Endothelial cell of umbilical vein (primary cell): ENCODE measurements around the gene TNIP3. TPM values are rescaled to one million over a fixed set of nuclear protein-coding genes. Genes with fewer than 3 reads are reported as not detected.

Experiments used
- BruUV-seq: library from RNA; stranded (reverse); fragments of 400-500 nt; replicated peaks from 2 replicates; lab custom pipeline; 2021; lab: Mats Ljungman, UMichigan
- CTCF ChIA-PET: fragments of 300-600, 350-600 bp; sonication (Branson Sonifier 250); formaldehyde crosslinking; loops from one replicate; lab custom pipeline; 2021; ENCODE audit warnings: antibody characterized with exemption, inconsistent platforms; lab: Charles Lee
- POLR2A ChIA-PET: fragments of 300-600, 350-600 bp; sonication (Branson Sonifier 250); formaldehyde crosslinking; loops from one replicate; lab custom pipeline; 2021; ENCODE audit warnings: antibody characterized with exemption, inconsistent platforms; lab: Charles Lee
- DNase-seq: peaks from one replicate; pipeline ENCODE4 v3.0.0-alpha.2; 2011; ENCODE audit warnings: low read depth, low spot score
- FAIRE-seq: peaks from 2 replicates; lab custom pipeline; 2011; peaks lifted over from hg19 to GRCh38; lab: Jason Lieb, UNC
- H2AFZ ChIP-seq: 2 replicates; pipeline ENCODE4 v1.6.0; 2012; ENCODE audit warnings: low read depth, low read length, control low read depth, inconsistent platforms
- H3K27ac ChIP-seq: 2 replicates; pipeline ENCODE4 v1.5.1; 2011; ENCODE audit warnings: low read depth, mild to moderate bottlenecking, control low read depth, low read length, moderate library complexity; ENCODE audit not compliant: insufficient read depth
- H3K27me3 ChIP-seq, 2 experiments: 2 replicates each; pipeline versions ENCODE4 v1.6.0 to v1.6.1; 2011; ENCODE audit warnings: low read length in 2 of 2, mixed read lengths in 1 of 2; ENCODE audit not compliant: control insufficient read depth in 2 of 2, insufficient read depth in 2 of 2
- H3K36me3 ChIP-seq, 2 experiments: 2 replicates in 1 of 2; 3 replicates in 1 of 2; pipeline ENCODE4 v1.5.1; 2011; ENCODE audit warnings: low read length in 2 of 2, mild to moderate bottlenecking in 1 of 2, moderate library complexity in 1 of 2; ENCODE audit not compliant: control insufficient read depth in 2 of 2, insufficient read depth in 2 of 2; ENCODE audit errors: extremely low read depth in 1 of 2
- H3K4me1 ChIP-seq: 3 replicates; pipeline ENCODE4 v1.5.1; 2011; ENCODE audit warnings: mild to moderate bottlenecking, low read length; ENCODE audit not compliant: control insufficient read depth, insufficient read depth; ENCODE audit errors: extremely low read depth
- H3K4me2 ChIP-seq: 2 replicates; pipeline ENCODE4 v1.6.1; 2011; ENCODE audit warnings: low read length, control low read depth, mixed read lengths; ENCODE audit not compliant: insufficient read depth
- H3K4me3 ChIP-seq, 3 experiments: fragments of 200-600 bp in 1 of 3; sonication (generic), shearing (Covaris generic) in 1 of 3; replicated peaks in 1 of 3; 2 replicates each; pipeline ENCODE4 v1.5.1; 2011 to 2016; ENCODE audit warnings: control low read depth in 3 of 3, low read length in 3 of 3, mild to moderate bottlenecking in 2 of 3, inconsistent platforms in 1 of 3, low read depth in 1 of 3, moderate library complexity in 1 of 3; ENCODE audit not compliant: insufficient read depth in 1 of 3
- H3K79me2 ChIP-seq: 2 replicates; pipeline ENCODE4 v1.6.0; 2012; ENCODE audit warnings: low read length, inconsistent platforms; ENCODE audit not compliant: control insufficient read depth, insufficient read depth
- H3K9ac ChIP-seq: replicated peaks from 2 replicates; pipeline ENCODE3; 2011; ENCODE audit warnings: low read length, control low read depth; ENCODE audit not compliant: insufficient read depth; ENCODE audit errors: extremely low read depth
- H3K9me1 ChIP-seq: replicated peaks from 3 replicates; pipeline ENCODE4 v1.6.0; 2011; ENCODE audit warnings: mild to moderate bottlenecking, low read length; ENCODE audit not compliant: control insufficient read depth, insufficient read depth; ENCODE audit errors: extremely low read depth
- H3K9me3 ChIP-seq: replicated peaks from 2 replicates; pipeline ENCODE4 v1.5.1; 2012; ENCODE audit warnings: low read length, inconsistent platforms; ENCODE audit not compliant: control insufficient read depth, insufficient read depth
- H4K20me1 ChIP-seq: replicated peaks from 2 replicates; pipeline ENCODE3; 2011; ENCODE audit warnings: mild to moderate bottlenecking, low read length; ENCODE audit not compliant: control insufficient read depth, insufficient read depth; ENCODE audit errors: extremely low read depth
- EZH2 ChIP-seq: IDR thresholded peaks from 2 replicates; pipeline ENCODE4 v1.6.1; 2012; ENCODE audit warnings: borderline replicate concordance, low read depth, mild to moderate bottlenecking, moderate library complexity, low read length, inconsistent platforms; ENCODE audit not compliant: severe bottlenecking
- FOS ChIP-seq: IDR thresholded peaks from 2 replicates; pipeline ENCODE4 v1.6.1; 2011; ENCODE audit warnings: mild to moderate bottlenecking, low read length, moderate library complexity, borderline replicate concordance; ENCODE audit not compliant: insufficient read depth
- GATA2 ChIP-seq: IDR thresholded peaks from 2 replicates; pipeline ENCODE4 v1.7.0; 2011; ENCODE audit warnings: low read depth, mild to moderate bottlenecking, moderate library complexity, mixed read lengths, low read length; ENCODE audit not compliant: insufficient read length, insufficient read depth
- JUN ChIP-seq: IDR thresholded peaks from 2 replicates; pipeline ENCODE4 v1.6.1; 2011; ENCODE audit warnings: borderline replicate concordance, low read depth; ENCODE audit not compliant: insufficient read length, insufficient read depth
- MYC ChIP-seq: IDR thresholded peaks from one replicate; pipeline ENCODE4 v1.6.1; 2011; ENCODE audit warnings: mild to moderate bottlenecking, low read depth, low read length
- POLR2A ChIP-seq: IDR thresholded peaks from 2 replicates; pipeline ENCODE4 v1.6.1; 2012; ENCODE audit warnings: low read depth, mild to moderate bottlenecking, control low read depth, low read length
- POLR2AphosphoS5 ChIP-seq: IDR thresholded peaks from 2 replicates; pipeline ENCODE4 v1.6.1; 2012; ENCODE audit warnings: low read depth, mild to moderate bottlenecking, control low read depth, low read length, moderate library complexity; ENCODE audit not compliant: insufficient read depth
- dilution Hi-C: fragments of 300-500 bp; cut with MboI; formaldehyde crosslinking; loops from one replicate; pipeline ENCODE4 v1.15.0; 2019; ENCODE audit warnings: low sequenced_read_pairs; ENCODE audit not compliant: extremely low pct_ligation_motif_present
- intact Hi-C: fragments of 100-400 bp; cut with micrococcal nuclease; formaldehyde crosslinking; loops from one replicate; pipeline ENCODE4 v1.10.0; 2022
- polyA plus RNA-seq, 4 experiments: library from polyadenylated mRNA; depleted of rRNA in 3 of 4; stranded (reverse) in 3 of 4; unstranded in 1 of 4; fragments of >200 nt; gene quantifications; 2 replicates each; pipeline versions ENCODE4 v1.2.1 to v1.2.3, GENCODE V29; 2011 to 2012; ENCODE audit warnings: missing spikeins in 1 of 4
- total RNA-seq: library from RNA; stranded (reverse); gene quantifications from 2 replicates; pipeline ENCODE4 v1.2.3, GENCODE V29; 2021
- TF ChIP-seq, protein P1 (sequence below): IDR thresholded peaks from 2 replicates; pipeline ENCODE4 v1.6.1; 2011; ENCODE audit not compliant: insufficient read depth, insufficient read length
- TF ChIP-seq, protein P2 (sequence below), 2 donors: IDR thresholded peaks; 1 replicate in 1 of 2; 2 replicates in 1 of 2; pipeline ENCODE4 v1.5.1; 2011; ENCODE audit warnings: low read length in 2 of 2, mild to moderate bottlenecking in 2 of 2, moderate library complexity in 2 of 2, control low read depth in 1 of 2, inconsistent platforms in 1 of 2, low read depth in 1 of 2; ENCODE audit not compliant: insufficient read depth in 1 of 2; ENCODE audit errors: extremely low read depth in 1 of 2

TNIP3 gene
- total and polyA plus RNA-seq, 2 donors (not counting 3 experiments of a cell fraction or from before 2014, with no cell fraction given), result not detected

DNA sequence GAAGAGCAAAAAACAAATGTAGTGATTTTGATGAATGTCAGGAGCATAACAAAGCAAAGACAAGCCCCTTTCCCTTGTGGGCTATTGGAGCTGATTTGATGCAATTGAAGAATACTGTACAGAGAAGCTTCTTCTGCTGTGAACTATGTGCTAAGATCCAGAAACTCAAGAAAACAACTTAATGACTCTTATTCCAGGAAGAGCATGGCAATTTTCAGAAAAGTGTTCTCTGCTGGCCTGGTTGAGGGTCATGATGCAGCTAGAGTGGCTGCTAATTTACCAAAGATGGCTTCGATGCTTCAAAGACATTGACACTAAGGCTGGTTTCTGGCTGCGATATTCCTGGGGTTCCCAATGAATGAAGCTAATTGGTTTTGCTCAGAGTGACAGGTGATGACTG lies 45.8 kb downstream of the TNIP3 start:
- no TSS peak for BruUV-seq
- FAIRE-seq, result no peak

More for the DNA sequence above, 45.8 kb downstream of the TNIP3 start:
- no peaks in the 10 kb centered on the region for H3K36me3 ChIP-seq
- H3K9me3 ChIP-seq, result no peaks in the 10 kb centered on the region
- no peak overlapping the region for H3K4me3 ChIP-seq
- no peaks in the 10 kb centered on the region for H3K79me2 ChIP-seq
- DNase-seq, result no peak
- H3K4me2 ChIP-seq, result no peak overlapping the region
- TF ChIP-seq, protein P1, sequence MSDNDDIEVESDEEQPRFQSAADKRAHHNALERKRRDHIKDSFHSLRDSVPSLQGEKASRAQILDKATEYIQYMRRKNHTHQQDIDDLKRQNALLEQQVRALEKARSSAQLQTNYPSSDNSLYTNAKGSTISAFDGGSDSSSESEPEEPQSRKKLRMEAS, result no peak
- TF ChIP-seq GATA2, result no peak
- TF ChIP-seq JUN, result no peak
- TF ChIP-seq, protein P2, sequence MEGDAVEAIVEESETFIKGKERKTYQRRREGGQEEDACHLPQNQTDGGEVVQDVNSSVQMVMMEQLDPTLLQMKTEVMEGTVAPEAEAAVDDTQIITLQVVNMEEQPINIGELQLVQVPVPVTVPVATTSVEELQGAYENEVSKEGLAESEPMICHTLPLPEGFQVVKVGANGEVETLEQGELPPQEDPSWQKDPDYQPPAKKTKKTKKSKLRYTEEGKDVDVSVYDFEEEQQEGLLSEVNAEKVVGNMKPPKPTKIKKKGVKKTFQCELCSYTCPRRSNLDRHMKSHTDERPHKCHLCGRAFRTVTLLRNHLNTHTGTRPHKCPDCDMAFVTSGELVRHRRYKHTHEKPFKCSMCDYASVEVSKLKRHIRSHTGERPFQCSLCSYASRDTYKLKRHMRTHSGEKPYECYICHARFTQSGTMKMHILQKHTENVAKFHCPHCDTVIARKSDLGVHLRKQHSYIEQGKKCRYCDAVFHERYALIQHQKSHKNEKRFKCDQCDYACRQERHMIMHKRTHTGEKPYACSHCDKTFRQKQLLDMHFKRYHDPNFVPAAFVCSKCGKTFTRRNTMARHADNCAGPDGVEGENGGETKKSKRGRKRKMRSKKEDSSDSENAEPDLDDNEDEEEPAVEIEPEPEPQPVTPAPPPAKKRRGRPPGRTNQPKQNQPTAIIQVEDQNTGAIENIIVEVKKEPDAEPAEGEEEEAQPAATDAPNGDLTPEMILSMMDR (IDR thresholded peaks at IDR 0.05; ENCODE audit: extremely low read depth in 1 of 2, insufficient read depth in 1 of 2, low read depth in 1 of 2, low read length in 2 of 2), result no peak
- TF ChIP-seq POLR2A, result no peak
- no peak for TF ChIP-seq FOS
- no peak for TF ChIP-seq EZH2
- no peak for TF ChIP-seq MYC
- TF ChIP-seq POLR2AphosphoS5, result no peak
- H3K9me1 ChIP-seq, result peaks cover 2% of the 10 kb centered on the region
- no peak overlapping the region for H3K9ac ChIP-seq
- peaks cover 2 to 6% of the 10 kb centered on the region in 2 experiments for H3K27me3 ChIP-seq
- H4K20me1 ChIP-seq, result no peaks in the 10 kb centered on the region
- dilution Hi-C loops (no loop called here), intact Hi-C loops (no loop called here)
- H2AFZ ChIP-seq, result no peak overlapping the region
- H3K4me1 ChIP-seq, result no peaks in the 10 kb centered on the region
- ChIA-PET POLR2A (no interaction called here), CTCF (interaction anchor here (0.9 to 2.6 kb wide), 7 partner anchors 8 to 963 kb away, joined by 3 to 10 read pairs (median 4); no protein-coding TSS in a partner anchor)
- no peak overlapping the region for H3K27ac ChIP-seq
